ENCODE measurements around the gene MUTYH.
"Not testable (repeated sequence)": the region's sequence is repeated elsewhere in the genome, so short reads cannot be mapped to it uniquely, and the experiment has no call there.

MUTYH gene

DNA sequence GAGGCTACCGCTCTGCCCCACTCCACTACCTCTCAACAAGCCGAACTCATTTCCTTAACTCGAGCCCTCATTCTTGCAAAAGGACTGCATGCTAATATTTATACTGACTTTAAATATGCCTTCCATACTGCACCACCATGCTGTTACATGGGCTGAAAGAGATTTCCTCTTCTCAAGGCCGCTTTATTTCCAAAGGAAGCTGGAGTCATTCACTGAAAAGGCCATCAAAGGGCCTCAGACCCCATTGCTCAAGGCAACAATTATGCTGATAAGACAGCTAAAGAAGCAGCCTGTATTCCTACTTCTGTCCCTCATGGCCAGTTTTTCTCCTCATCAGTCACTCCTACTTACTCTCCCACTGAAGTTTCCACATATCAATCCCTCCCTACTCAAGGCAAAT is 20.5 kb downstream of the MUTYH start:
- DNase-seq = no peak

DNA sequence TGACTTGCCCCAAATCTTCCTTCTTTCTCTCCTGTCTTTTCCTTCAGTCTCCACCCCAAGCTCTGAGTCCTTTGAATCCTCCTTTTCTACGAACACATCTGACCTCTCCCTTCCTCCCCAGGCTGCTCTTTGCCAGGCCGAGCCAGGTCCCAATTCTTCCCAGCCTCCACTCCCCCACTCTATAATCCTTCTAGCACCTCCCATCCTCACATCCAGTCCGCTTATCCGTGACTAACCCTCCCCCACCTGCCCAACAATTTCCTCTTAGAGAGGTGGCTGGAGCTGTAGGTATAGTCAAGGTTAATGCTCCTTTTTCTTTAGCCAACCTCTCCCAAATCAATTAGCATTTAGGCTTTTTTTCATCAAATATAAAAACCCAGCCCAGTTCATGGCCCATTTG is 23.1 kb downstream of the MUTYH start:
- DNase-seq = no peak

DNA sequence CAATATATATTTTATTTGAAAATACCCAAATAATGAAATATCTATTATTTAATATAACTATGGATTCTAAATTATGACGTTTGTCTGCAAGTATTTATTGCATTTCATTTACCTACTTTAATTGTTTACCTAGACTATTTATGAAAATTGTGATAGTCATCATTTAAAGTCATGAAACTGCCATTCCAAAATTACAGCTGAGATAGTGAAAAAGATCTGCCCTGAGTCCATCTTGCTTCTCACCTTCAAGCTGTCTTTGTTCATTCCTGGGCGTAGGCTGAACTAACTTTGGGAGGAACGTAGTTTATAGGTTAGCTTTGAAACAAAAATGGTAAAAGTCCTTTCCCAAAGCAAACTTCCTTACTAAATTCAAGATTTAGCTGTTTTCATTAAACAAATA is 26.0 kb downstream of the MUTYH start:
- DNase-seq = no peak

DNA sequence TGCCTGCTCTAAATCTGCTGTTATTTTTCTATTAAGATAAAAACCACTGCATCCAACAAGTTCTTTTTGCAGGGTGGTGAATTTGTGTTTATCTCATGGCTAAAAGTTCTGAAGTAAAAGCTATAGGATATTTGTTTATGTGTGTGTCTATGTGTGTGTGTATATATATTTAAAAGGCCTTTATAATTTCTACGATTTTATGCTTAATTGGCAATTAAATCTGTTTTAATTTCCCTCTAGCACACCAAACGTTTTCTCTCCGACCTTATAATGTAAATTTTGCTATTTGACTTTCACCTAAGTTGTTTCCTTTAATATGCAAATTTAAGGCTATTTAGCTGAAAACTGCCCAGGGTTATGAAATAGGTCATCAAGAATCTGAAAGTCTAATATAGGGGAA is 33.3 kb downstream of the MUTYH start:
- no peak for DNase-seq

DNA sequence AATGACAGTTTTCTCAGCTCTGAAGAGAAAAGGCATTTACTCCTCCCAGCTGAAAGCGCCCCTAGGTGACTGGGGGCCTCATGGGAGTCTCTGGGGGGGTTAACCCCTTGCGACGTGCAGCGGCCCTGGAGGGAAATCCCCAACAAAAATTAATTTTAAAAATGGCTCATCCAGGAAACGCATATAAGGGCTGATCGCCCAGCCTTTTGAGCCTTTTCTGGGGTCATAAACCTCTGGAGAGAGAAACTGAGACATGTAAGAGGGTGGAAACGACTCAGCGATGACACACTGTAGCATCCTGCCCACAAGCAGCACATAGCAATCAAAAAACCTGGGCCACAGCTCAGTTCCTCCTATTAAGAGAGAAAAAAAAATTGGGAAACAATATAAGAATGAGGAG is 33.9 kb downstream of the MUTYH start:
- no peak for DNase-seq

DNA sequence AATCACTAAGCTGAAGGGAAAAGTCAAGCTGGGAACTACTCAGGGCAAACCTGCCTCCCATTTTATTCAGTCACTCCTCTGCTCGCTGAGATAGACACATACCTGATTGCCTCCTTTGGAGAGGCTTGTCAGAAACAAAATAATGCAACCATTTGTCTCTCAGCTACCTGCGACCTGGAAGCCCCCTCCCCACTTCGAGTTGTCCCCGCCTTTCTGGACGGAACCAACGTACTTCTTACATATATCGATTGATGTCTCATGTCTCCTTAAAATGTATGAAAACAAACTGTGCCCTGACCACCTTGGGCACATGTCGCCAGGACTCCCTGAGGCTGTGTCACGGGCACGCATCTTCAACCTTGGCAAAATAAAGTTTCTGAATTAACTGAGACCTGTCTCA is 35.0 kb downstream of the MUTYH start:
- DNase-seq = no peak

DNA sequence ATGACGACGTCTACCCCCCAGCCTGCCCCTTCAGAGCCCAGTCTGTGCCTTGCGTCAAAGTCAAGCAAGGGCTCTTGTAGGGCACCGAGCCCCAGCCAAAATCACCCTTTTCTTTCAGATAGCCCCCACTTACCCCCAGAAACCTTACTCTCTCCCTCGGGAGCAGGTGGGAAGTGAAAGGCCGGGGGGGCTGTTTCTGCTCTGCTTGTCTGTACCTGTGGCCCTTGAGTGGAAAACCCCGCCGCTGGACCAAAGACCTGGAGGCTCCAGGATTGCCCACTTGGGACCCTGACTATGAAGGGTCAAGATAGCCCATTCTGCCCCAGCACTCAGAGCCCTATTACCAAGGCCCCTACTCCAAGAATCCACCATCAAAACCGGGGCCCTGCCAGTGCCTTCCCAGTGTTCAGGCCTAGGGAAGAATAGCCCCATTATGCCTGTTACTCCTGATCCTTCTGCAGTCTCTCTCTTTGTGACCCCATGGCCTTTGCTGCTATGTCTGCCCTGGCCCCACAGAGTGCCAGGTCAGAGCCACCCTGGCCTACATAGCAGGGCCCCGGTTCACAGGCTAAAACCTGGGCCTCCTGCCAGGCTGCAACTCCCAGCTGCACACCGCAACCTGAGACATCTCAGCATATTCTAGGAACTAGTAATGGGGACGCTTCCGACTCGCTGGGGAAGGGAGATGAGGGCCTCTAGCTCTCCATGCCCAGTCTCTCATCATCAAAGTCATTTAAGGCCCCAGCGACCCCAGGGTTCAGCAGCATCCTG is 35.7 kb downstream of the MUTYH start:
- DNase-seq = peak in 1 of 6 experiments; percentile 22

DNA sequence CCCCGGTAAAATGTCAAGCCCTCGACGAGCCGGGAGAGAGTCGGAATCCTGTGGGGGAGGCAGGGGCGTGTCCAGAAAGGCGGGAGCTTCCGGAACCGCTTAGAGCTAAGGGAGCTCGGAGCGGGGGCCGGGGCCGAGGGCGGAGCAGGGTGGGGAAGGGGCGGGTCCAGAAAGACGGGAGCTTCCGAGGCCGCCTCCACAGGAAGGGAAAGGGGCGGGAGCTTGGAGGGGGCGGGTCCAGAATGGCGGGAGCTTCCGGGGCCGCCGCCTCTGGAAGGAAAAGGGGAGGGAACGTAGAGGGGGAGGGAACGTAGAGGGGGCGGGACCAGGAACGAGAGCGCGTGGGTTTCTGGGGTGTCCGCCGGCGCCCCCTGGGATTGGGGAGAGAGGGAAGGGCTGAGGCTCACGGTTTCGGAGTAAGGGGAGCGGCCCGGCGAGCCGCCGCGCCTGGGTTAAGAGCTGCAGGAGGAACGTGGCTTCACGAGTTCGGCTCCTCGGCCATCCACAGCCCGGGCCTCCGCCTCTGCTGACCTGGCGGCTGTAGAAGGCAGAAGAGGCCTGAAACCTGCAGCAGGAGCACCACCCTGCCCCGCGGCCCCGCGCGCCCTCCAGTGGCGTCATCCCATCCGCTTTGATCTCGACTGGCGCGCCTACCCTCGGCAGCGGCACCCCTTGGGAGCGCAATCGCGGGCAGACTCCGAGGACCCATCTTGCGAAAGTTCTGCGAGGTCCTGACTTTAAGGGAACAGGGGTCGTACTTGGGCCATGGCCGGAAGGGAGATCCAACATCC is 36.5 kb downstream of the MUTYH start:
- DNase-seq = peak; percentile 94 to 98 (median 98)

DNA sequence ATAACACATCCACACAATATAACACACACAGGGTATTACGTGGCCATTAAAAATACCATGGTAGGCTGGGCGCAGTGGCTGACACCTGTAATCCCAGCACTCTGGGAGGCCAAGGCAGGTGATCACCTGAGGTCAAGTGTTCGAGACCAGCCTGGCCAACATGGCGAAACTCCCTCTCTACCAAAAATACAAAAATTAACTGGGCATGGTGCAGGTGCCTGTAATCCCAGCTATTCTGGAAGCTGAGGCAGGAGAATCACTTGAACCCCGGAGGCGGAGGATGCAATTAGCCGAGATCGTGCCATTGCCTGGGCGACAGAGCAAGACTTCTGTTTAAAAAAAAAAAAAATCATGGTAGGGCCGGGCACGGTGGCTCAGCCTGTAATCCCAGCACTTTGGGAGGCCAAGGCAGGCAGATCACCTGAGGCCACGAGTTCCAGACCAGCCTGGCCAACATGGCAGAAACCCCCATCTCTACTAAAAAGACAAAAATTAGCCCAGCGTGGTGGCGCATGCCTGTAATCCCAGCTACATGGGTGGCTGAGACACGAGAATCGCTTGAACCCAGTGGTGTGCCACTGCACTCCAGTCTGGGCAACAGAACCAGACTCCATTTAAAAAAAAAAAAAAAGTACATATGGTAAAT is 37.6 kb downstream of the MUTYH start:
- no peak for DNase-seq

DNA sequence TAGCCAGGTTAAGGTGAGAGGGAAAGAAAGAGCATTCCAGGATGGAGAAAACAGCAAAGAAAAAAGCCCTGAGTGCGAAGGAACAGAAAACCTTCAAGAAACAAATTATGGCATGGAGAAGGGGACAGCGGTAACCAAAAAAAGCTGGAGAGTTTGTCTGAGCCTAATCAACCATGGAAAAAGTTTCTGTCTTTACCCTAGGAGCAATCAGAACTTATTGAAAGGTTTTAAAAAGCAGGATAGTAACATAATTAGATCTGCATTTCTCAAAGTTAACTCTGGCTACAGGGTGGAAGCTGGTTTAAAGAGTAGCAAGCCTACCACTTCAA is 39.6 kb downstream of the MUTYH start:
- no peak for DNase-seq

DNA sequence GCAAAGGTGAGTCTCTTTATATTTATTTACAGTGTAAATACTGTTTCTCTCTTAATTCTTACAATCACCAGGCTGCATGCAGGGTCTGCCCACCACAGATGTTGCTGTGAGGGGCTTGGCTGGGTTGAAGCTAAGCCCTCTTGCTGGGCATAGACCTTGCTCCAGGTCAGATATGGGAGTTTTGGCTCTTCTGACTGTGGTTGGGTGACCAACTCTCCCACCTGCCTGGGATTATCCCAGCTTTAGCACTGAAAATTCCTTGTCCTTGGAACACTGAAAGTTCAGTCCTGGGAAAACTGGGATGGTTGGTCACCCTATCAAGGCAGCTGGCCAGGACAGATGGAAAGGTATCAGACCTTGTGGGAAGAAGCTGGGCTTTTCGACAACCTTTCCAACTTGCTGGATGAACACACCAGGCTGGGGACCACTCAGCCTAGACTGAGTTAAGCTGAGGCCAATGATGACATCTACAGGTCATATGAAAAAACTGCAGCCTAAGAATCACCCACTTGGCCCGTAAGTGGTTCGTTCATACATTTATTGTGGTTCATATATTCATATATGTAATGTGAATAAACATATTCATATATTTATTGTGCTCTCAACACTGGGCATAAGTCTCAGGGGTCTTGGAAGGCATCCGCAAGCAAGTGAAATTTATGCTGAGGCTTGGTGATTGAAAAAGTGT is 40.1 kb downstream of the MUTYH start:
- DNase-seq = peak in 5 of 6 experiments; percentile 5 to 58 (median 12)

DNA sequence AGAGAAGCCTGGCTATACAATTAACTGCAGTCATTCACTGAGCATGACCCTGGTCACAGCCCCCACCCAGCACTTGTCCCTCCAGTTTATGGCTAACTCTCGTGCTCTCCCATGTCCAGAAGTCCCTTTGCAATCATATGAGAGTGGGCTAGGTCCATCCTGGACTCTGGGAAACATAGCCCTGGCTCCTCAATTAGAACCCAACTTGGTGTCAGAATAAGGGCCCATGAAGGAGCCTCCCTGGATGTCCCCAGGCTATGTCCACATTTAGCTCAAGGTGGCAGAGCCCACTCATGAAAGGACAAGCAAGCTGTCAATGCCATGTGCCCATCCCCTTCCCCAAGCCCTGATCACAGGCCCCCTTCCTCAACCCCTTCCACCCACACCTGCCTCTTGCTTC is 40.9 kb downstream of the MUTYH start:
- DNase-seq = no peak

DNA sequence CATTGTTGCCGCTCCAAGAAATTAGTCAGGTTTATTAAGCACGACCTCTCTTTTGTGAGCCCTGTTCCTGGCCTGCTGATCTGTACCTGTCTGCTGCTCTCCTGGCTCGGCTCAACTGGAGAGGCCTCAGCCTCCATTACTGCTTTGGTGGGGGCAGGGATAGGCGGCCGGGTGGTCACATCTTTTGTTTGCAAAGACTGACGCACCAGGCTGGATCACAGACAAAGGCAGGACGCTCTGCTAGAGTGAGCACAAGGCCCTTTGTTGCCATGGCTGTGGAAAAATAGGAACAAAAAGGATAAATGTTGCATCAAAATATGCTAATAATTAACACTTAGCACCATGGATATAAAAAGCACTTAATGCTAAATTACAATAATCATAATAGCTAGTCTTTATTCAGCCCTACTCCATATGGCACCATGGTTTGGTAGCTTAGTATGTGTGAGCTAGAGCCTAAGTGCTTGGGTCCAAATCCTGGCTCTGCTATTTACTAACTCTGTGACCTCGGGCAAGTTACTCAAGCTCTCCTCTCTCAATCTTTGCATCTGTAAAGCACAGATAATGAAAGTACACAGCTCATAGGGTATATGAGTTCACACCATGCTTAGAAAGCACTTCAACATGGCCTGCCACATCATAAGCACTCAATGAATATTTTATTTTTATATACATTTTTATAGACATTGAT is 42.4 kb downstream of the MUTYH start:
- DNase-seq = no peak

DNA sequence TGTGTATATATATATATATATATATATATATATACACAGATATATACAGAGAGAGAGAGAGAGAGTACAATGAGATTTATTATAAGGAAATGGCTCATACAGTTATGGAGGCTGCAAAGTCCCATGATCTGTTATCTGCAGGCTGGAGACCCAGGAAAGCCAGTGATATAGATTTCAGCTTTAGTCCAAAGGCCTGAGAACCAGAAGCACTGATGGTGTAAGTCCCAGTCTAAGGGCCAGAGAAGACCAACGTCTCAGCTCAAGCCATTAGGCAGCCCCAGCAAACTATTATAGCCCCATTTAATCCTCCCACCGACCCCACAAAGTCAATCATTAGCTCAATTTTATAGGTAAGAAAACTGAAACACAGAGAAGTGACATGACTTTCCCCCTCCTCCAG is 48.5 kb downstream of the MUTYH start:
- no peak for DNase-seq

DNA sequence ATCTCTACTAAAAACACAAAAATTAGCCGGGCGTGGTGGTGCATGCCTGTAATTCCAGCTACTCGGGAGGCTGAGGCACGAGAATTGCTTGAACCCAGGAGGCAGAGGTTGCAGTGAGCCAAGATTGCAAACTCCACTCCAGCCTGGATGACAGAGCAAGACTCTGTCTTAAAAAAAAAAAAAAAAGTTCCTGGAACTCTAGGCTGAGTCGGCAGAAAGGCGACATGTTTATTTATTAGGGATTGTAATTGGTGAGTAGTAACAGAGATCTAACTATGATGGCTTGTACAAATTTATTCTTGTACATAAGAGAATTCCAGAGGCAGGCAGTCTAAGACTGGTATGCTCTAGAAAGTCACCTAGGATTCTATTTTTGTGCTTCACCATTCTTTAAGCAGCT is 49.2 kb downstream of the MUTYH start:
- DNase-seq = not testable (repeated sequence)

DNA sequence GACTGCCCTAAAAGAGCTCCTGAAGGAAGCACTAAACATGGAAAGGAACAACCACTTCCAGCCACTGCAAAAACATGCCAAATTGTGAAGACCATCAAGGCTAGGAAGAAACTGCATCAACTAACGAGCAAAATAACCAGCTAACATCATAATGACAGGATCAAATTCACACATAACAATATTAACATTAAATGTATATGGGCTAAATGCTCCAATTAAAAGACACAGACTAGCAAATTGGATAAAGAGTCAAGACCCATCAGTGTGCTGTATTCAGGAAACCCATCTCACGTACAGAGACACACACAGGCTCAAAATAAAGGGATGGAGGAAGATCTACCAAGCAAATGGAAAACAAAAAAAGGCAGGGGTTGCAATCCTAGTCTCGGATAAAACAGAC is 53.7 kb downstream of the MUTYH start:
- not testable (repeated sequence) for DNase-seq

DNA sequence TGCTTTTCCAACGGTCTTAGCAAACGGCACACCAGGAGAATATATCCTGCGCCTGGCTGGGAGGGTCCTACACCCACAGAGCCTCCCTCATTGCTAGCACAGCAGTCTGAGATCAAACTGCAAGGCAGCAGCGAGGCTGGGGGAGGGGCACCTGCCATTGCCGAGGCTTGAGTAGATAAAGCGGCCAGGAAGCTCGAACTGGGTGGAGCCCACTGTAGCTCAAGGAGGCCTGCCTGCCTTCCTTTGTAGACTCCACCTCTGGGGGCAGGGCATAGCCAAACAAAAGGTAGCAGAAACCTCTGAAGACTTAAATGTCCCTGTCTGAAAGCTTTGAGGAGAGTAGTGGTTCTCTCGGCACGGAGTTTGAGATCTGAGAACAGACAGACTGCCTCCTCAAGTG is 55.4 kb downstream of the MUTYH start:
- DNase-seq = not testable (repeated sequence)

DNA sequence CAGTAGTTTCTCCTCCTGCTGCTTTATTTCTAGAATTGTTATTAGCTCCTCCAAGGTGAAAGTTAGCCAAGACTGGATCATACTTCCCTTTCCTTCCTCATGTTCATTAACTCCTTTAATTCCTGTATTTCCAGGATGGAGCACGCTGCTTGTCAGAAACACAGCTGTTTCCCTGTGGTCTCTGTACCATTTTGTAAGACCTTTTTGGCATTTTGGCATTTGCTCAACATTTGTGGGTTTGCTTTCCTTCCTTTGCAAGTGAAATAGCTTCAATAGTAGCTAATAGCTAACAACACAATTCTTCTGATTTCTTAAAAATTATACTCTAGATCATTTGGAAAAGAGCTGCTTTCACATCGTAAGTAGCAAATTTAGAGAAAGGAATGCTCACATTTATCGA is 57.9 kb downstream of the MUTYH start:
- no peak for DNase-seq

All from stimulated activated naive CD4-positive, alpha-beta T cell (primary cell).